Mucosa of descending colon (tissue), 3 donors: ENCODE results near the gene ZCCHC10. TPM values are rescaled to one million over a fixed set of nuclear protein-coding genes. Genes with fewer than 3 reads are reported as not detected.
"Not testable (repeated sequence)": the region's sequence is repeated elsewhere in the genome, so short reads cannot be mapped to it uniquely, and the experiment has no call there.

Source experiments
- ATAC-seq: fragments of 200-7000 bp; cut with Tn5 transposase; one replicate; pipeline ENCODE4 v1.9.1; 2020; ENCODE audit warnings: mild to moderate bottlenecking, moderate library complexity
- DNase-seq, 3 donors: peaks; one replicate each; pipeline ENCODE4 v3.0.0-alpha.2; 2020
- H3K36me3 ChIP-seq: fragments of 200-600 bp; one replicate; pipeline ENCODE4 v1.8.0; 2021; ENCODE audit warnings: low read depth, mild to moderate bottlenecking
- H3K4me1 ChIP-seq: fragments of 200-600 bp; one replicate; pipeline ENCODE4 v1.8.0; 2021; ENCODE audit warnings: low read depth, mild to moderate bottlenecking
- H3K4me3 ChIP-seq: fragments of 200-600 bp; one replicate; pipeline ENCODE4 v1.8.0; 2021; ENCODE audit warnings: mild to moderate bottlenecking
- H3K9me3 ChIP-seq: fragments of 200-600 bp; one replicate; pipeline ENCODE4 v1.8.0; 2021; ENCODE audit warnings: mild to moderate bottlenecking
- intact Hi-C, 2 donors: fragments of 100-400 bp; cut with DNase I in 1 of 2; cut with micrococcal nuclease in 1 of 2; formaldehyde crosslinking; loops; one replicate each; pipeline versions ENCODE4 v1.11.0 to v1.11.1; 2022; cut with DNase I, micrococcal nuclease
- total RNA-seq, 3 donors: library from RNA; stranded (reverse); fragmentation: NEBNext Ultra II Directional in 2 of 3; extraction: Animal tissue kit (Norgen Biotek cat#: 25700) in 2 of 3; gene quantifications; one replicate each; pipeline versions ENCODE4 v1.2.1 to v1.2.4, GENCODE V29; 2021 to 2023
- TF ChIP-seq, protein P1 (sequence below): fragments of 200-600 bp; IDR thresholded peaks from one replicate; pipeline ENCODE4 v1.8.0; 2022; ENCODE audit warnings: antibody characterized with exemption, mild to moderate bottlenecking
- donor health status: DM: no; HTN: no; CAD: no; lungs with moderate emphysema.
- donor health status: DM: no; HTN: no; CAD: no.
- donor health status: DM: no; HTN: yes; CAD: no.

ZCCHC10 gene
- total RNA-seq, 3 donors from 2014 or later: 20.4 to 35.0 (median 29.2) TPM

- Histone ChIP-seq H3K9me3 (no peaks in the 10 kb centered on the region), H3K36me3 (no peaks in the 10 kb centered on the region), H3K4me1 (peaks cover 12% of the 10 kb centered on the region), H3K4me3 (peak within 1 kb of the TSS; percentile 94)
- ATAC-seq (peak; percentile 96), DNase-seq (peak; percentile 96 to 98 (median 97))
- intact Hi-C loops: no loop called here
- TF ChIP-seq, protein P1, sequence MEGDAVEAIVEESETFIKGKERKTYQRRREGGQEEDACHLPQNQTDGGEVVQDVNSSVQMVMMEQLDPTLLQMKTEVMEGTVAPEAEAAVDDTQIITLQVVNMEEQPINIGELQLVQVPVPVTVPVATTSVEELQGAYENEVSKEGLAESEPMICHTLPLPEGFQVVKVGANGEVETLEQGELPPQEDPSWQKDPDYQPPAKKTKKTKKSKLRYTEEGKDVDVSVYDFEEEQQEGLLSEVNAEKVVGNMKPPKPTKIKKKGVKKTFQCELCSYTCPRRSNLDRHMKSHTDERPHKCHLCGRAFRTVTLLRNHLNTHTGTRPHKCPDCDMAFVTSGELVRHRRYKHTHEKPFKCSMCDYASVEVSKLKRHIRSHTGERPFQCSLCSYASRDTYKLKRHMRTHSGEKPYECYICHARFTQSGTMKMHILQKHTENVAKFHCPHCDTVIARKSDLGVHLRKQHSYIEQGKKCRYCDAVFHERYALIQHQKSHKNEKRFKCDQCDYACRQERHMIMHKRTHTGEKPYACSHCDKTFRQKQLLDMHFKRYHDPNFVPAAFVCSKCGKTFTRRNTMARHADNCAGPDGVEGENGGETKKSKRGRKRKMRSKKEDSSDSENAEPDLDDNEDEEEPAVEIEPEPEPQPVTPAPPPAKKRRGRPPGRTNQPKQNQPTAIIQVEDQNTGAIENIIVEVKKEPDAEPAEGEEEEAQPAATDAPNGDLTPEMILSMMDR: peak; percentile 20
Observed at GRCh38 chr5:132963171-132964104, 62.9 kb downstream of the ZCCHC10 start, which contains the start of gene AFF4. Gene AFF4 (minus strand): TSS chr5:132963634. CDS start chr5:132937189, 26,445 bp downstream.

DNA sequence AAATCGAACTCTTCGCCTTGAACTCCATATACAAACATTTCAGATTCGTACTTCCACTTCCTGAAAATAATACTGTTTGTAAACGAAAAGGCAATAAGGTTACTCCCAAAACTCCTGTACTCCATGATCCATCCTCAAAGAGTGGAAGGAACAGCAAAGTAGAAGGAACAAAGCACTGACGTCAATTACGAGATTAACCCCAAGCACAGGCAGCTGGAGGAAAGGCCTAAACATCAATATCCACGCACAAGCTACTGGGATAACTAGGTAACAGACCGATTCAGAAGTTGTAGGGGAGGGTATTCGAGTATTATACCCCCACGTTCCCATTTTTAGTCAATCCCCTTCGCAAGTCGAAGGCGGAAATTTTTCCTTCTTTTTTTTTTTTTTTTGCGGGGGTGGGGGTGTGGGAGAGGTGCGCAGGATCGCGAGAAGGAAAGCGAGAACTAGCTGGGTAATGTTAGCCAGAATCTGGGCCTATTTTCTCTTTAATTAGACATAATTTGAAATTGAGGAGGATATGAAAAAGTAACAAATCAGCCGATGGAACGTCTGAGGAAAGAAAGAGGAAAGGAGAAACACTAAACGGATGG lies 63.8 kb downstream of the ZCCHC10 start:
- intact Hi-C loops: no loop called here
- ATAC-seq (peak; percentile 37), DNase-seq (peak in 1 of 3 donors; percentile 53)
- TF ChIP-seq, protein P1: no peak
- Histone ChIP-seq H3K4me3 (peak overlapping the region; percentile 94), H3K4me1 (peaks cover 12% of the 10 kb centered on the region), H3K9me3 (no peaks in the 10 kb centered on the region), H3K36me3 (no peaks in the 10 kb centered on the region)

GRCh38 chr5:132961887-132962286 lies 64.5 kb downstream of the ZCCHC10 start:
- Histone ChIP-seq H3K9me3 (no peaks in the 10 kb centered on the region), H3K4me1 (peaks cover 12% of the 10 kb centered on the region), H3K36me3 (no peaks in the 10 kb centered on the region), H3K4me3 (no peak overlapping the region)
- TF ChIP-seq, protein P1: no peak
- intact Hi-C loops: no loop called here
- DNase-seq: peak in 1 of 3 donors; percentile 39
- ATAC-seq: no peak

GRCh38 chr5:132961123-132961815 lies 65.1 kb downstream of the ZCCHC10 start:
- H3K36me3 ChIP-seq, ATAC-seq, DNase-seq, intact Hi-C loops, H3K9me3 ChIP-seq, H3K4me3 ChIP-seq: not testable (repeated sequence)
- peaks cover 12% of the 10 kb centered on the region for H3K4me1 ChIP-seq

- DNase-seq, intact Hi-C loops, H3K4me3 ChIP-seq, H3K9me3 ChIP-seq, H3K4me1 ChIP-seq, H3K36me3 ChIP-seq, ATAC-seq: not testable (repeated sequence)
Observed at GRCh38 chr5:132956166-132956799, 70.1 kb downstream of the ZCCHC10 start.

DNA sequence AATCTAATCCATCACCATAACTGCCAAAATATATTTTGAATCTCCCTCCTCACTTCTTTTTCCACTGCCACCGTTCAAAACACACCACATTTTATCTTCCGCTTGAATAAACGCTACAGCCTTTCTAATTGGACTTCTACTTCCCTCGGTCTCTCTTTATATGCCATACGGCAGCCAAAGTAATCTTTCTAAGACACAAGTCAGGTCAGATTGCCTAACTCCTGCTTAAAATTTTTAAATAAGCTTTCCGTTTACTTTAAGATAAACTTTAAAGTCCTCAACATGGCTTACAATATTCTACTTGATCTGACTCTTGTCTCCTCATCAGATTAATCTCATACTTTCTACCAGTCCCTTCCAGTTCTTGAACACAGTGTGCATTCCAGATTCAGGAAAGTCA lies 72.6 kb downstream of the ZCCHC10 start:
- intact Hi-C loops: no loop called here
- no peaks in the 10 kb centered on the region for H3K4me1 ChIP-seq
- H3K36me3 ChIP-seq: no peaks in the 10 kb centered on the region
- TF ChIP-seq, protein P1: no peak
- H3K4me3 ChIP-seq: no peak overlapping the region
- ATAC-seq: no peak
- no peaks in the 10 kb centered on the region for H3K9me3 ChIP-seq
- no peak for DNase-seq
